Measurements from ENCODE around the gene CDH23.

Gene CDH23

GRCh38 chr10:71392791-71393781 is 3.6 kb upstream of the CDH23 start:
- DNase-seq (ENCODE audit: low read depth) = no peak

DNA sequence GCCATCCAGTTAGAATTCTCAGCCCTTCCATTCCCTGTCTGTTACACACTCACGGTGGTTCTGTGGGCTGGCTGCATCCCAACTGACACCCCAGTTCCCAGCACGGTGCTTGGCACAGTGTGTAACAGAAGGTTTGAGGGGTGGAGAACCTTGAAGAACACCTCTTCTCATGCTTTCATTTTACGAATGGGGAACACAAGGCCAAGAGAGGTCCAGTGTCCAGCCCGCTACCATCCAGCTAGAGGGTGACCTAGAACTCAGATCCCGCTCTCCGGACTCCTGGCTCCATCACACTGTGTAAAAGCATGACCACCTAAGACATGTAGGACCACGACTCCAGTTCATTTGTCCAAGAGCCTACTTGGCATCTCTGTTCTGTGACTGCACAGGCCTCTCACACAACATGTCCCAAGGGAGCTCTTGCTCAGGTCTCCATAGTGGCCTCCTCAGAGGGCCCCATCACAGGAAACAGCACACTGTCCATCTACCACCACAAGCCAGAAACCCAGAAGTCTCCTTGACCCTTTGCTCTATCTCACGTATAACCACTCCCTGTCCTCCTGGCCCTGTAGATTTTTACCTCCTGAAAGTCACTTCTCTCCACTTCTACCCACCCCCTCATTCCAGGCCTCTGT is 2.8 kb upstream of the CDH23 start:
- DNase-seq (ENCODE audit: low read depth) = no peak

- no peak for DNase-seq (ENCODE audit: low read depth)
These were observed 1.7 kb upstream of the CDH23 start for GRCh38 chr10:71394926-71395562.

DNA sequence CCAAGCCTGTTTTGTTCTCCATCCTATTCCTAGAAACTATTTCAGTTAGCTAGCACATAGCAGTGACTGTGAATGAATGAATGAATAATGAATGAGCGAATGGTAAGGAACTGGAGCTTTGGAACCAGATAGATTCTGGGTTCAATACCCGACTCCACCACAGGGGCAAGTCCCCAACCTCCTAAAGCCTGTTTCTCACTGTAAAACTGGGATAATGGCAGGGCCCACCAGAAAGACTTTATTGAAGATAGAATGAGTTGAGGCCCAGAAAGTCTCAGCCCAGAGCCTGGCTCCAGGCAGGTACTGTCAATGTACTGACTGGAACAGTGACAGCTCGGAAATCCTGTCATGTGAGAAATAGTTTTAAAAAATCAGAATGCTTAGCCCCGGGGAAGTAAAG is 1.1 kb upstream of the CDH23 start:
- DNase-seq (ENCODE audit: low read depth) = no peak

- DNase-seq (ENCODE audit: low read depth) = no peak
These were observed 523 bp upstream of the CDH23 start for GRCh38 chr10:71396084-71396710.

- DNase-seq (ENCODE audit: low read depth) = no peak
These were observed 834 bp downstream of the CDH23 start for GRCh38 chr10:71397296-71398212.

DNA sequence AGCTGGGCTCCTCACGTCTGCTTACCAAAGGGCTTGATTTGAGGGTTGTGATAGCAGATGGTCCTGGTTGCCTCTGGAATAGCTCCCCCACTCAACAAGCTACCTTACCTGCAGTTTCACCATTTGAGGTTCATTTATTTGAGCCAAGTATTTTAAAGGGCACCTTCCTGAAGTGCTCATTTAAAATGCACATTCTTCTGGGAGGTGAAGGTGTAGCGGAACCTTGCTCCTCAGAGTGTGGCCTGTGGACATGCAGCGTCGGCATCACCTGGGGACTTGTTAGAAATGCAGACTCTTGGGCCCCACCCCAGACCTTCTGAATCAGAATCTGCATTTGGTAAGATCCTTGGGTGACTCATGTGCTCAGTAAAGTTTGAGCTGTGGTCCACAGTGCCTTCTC is 2.3 kb downstream of the CDH23 start:
- no peak for DNase-seq (ENCODE audit: low read depth)

DNA sequence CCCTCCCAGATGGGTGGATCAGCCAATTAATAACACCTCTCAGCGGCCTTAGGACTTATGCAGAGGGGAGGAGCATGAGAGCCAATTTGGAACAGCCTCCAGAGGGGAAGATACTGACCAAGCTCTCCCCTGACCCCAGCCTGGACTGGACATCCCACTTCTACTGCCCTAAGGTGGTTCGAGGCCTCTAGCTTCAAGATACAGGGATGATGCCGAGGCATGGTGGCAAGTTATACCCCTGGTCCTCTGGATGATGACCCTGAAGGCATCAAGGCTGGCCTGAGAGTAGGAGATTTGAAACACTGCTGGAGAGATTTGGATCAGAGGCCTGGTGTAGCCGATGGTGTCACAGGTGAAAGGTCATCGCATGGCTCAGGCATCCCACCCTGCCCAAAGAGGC is 3.2 kb downstream of the CDH23 start:
- no peak for DNase-seq (ENCODE audit: low read depth)

DNA sequence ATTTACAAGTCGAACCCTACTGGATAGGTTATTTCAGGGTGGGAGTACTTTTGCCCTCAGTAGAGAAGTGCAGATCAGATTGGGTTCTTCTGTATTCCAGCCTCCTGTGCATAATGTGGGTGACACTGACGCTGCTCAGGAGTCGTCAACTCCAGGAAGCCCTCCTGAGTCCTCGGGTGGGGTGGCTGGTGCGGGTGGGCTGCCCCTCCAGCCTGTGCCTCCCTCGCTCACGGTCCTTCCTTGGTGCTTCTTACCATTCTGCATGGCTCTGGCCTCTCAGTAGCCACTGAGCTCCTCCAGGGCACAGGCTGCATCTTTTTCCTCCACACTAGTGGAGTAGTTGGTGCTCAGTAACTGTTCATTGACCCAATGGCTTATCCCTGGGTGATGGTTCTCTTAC is 4.3 kb downstream of the CDH23 start:
- DNase-seq (ENCODE audit: low read depth) = no peak

- DNase-seq (ENCODE audit: low read depth) = no peak
These were observed 5.3 kb downstream of the CDH23 start for GRCh38 chr10:71402005-71402404.

- no peak for DNase-seq (ENCODE audit: low read depth)
These were observed 8.0 kb downstream of the CDH23 start for GRCh38 chr10:71404503-71405295.

GRCh38 chr10:71406878-71407277 is 10.2 kb downstream of the CDH23 start:
- DNase-seq (ENCODE audit: low read depth) = no peak

DNA sequence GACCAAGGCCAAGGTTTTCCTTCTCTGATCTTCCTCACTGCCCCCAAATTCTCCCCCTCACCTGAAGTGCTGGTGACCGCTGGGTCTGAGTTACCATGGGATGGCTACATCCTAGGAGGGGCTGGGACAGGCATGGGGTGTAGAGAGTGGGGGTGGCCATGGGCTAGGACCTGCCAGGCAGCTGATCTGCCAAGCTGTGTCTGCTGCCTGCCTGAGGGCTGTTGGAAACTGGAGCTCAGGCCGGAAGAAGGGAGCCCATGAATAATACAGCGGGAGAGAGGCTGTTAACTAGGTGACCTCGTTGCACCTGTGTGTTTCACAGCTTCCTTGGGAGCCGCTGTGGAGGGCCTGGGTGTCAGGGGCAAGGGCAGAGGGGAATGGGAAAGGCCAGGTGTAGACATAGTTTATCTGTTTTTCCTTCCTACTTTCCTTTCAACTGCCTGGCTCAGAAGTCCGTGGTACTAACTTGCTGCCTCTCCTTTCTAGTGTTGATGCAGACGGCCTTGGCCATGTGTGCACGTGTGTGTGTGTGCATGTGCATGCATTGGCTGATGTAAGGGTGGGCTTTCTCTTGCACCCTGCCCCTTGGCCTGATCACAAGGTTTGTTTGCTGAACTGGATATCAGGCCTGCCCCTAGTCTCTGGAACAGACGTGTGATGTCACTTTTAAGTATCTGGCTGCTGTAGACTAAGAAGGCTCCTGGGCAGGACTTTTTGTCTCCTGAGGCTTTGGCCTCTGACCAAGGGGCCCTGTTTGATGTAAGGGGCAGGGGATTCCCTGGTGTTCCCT is 11.9 kb downstream of the CDH23 start:
- no peak for DNase-seq (ENCODE audit: low read depth)

DNA sequence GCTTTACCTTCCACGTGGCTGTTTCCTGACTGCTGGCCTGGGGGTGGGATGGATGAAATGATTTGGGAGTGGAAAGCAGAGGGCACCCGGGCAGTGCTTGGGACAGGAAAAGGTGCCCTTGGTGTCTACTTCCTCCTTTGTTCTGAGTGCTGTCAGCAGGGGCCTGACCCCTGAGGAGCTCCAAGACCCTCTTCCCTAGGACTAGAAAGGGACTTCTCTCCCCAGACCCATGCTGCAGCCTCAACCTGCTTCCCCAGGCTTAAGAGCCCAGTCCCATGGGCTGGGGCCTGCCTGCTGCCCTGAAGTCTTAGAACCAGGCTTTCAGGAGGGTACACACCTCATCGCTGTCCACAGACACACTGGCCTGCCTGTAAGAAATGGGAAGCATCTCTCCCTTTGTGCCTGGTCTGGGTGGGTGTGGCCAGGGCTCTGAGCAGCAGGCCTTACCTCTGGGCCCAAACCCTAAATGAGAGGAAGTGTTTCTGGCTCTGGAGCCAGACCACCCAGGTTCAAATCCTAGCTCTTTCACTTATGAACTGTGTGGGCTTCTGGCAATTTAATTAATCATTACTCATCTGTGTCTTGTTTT is 12.9 kb downstream of the CDH23 start:
- no peak for DNase-seq (ENCODE audit: low read depth)

GRCh38 chr10:71413581-71413980 is 16.9 kb downstream of the CDH23 start:
- DNase-seq (ENCODE audit: low read depth) = no peak

GRCh38 chr10:71414359-71414758 is 17.6 kb downstream of the CDH23 start:
- no peak for DNase-seq (ENCODE audit: low read depth)

- DNase-seq (ENCODE audit: low read depth) = no peak
These were observed 22.4 kb downstream of the CDH23 start for GRCh38 chr10:71419002-71419540.

- DNase-seq (ENCODE audit: low read depth) = no peak
These were observed 23.0 kb downstream of the CDH23 start for GRCh38 chr10:71419750-71420149.

- no peak for DNase-seq (ENCODE audit: low read depth)
These were observed 24.3 kb downstream of the CDH23 start for GRCh38 chr10:71421075-71421434.

Data from GM04504 (cell line).